Muscle layer of colon (tissue), 2 donors: ENCODE data around the gene TP53.

ENCODE experiments used
- H3K27ac ChIP-seq: one replicate; pipeline ENCODE4 v1.7.0; 2013; ENCODE audit warnings: low read depth, mild to moderate bottlenecking, low read length, moderate library complexity
- H3K27me3 ChIP-seq, 2 donors: one replicate each; pipeline ENCODE4 v1.7.0; 2013; ENCODE audit warnings: low read length in 2 of 2, mild to moderate bottlenecking in 2 of 2; ENCODE audit not compliant: insufficient read depth in 2 of 2, control insufficient read depth in 1 of 2
- H3K36me3 ChIP-seq: one replicate; pipeline ENCODE4 v1.7.0; 2013; ENCODE audit warnings: mild to moderate bottlenecking, low read length; ENCODE audit not compliant: insufficient read depth
- H3K4me1 ChIP-seq: one replicate; pipeline ENCODE4 v1.7.0; 2013; ENCODE audit warnings: mild to moderate bottlenecking, low read length; ENCODE audit not compliant: insufficient read depth
- H3K4me3 ChIP-seq, 2 donors: one replicate each; pipeline ENCODE4 v1.7.0; 2013; ENCODE audit warnings: low read length in 2 of 2, low read depth in 1 of 2, mild to moderate bottlenecking in 1 of 2, moderate library complexity in 1 of 2
- H3K9ac ChIP-seq: one replicate; pipeline ENCODE4 v1.7.0; 2013; ENCODE audit warnings: low read length
- H3K9me3 ChIP-seq: one replicate; pipeline ENCODE4 v1.7.0; 2013; ENCODE audit warnings: mild to moderate bottlenecking, low read length
- donor health status: abdominal sarcoma.
- donor health status: Adenocarcinoma of cecum.

TP53 gene

GRCh38 chr17:7705269-7706255, 18.3 kb upstream of the TP53 start:
- H3K36me3 ChIP-seq = peaks cover 8% of the 10 kb centered on the region

GRCh38 chr17:7704601-7705268, 17.4 kb upstream of the TP53 start, which contains the start of gene EFNB3:
EFNB3 (plus strand) TSS chr17:7705202; CDS start chr17:7705599, 397 bp downstream.
- Histone ChIP-seq H3K4me1 (peaks cover 5% of the 10 kb centered on the region), H3K9ac (no peak within 1 kb of the TSS), H3K4me3 (peak within 1 kb of the TSS; percentile 28 to 52), H3K27ac (no peak within 1 kb of the TSS), H3K36me3 (peaks cover 8% of the 10 kb centered on the region), H3K27me3 (peaks cover 19 to 65% of the 10 kb centered on the region in 2 donors), H3K9me3 (no peaks in the 10 kb centered on the region)

More at GRCh38 chr17:7705269-7706255, 18.3 kb upstream of the TP53 start:
- Histone ChIP-seq H3K9ac (no peak overlapping the region), H3K27me3 (peaks cover 19 to 72% of the 10 kb centered on the region in 2 donors), H3K27ac (no peak overlapping the region), H3K4me1 (peaks cover 5% of the 10 kb centered on the region), H3K4me3 (peak overlapping the region in 1 of 2 donors; percentile 42), H3K9me3 (no peaks in the 10 kb centered on the region)

- Histone ChIP-seq H3K4me3 (no peak overlapping the region), H3K36me3 (peaks cover 8% of the 10 kb centered on the region), H3K4me1 (peaks cover 5% of the 10 kb centered on the region), H3K27me3 (peaks cover 19 to 56% of the 10 kb centered on the region in 2 donors), H3K9ac (no peak overlapping the region), H3K27ac (no peak overlapping the region), H3K9me3 (no peaks in the 10 kb centered on the region)
These were observed 16.5 kb upstream of the TP53 start for GRCh38 chr17:7703584-7704479.

GRCh38 chr17:7702776-7703175, 15.5 kb upstream of the TP53 start:
- no peak overlapping the region for H3K27ac ChIP-seq
- H3K4me3 ChIP-seq = no peak overlapping the region
- peaks cover 19 to 48% of the 10 kb centered on the region in 2 donors for H3K27me3 ChIP-seq
- peaks cover 5% of the 10 kb centered on the region for H3K4me1 ChIP-seq
- H3K9me3 ChIP-seq = no peaks in the 10 kb centered on the region
- H3K36me3 ChIP-seq = peaks cover 8% of the 10 kb centered on the region
- no peak overlapping the region for H3K9ac ChIP-seq

GRCh38 chr17:7701681-7702080, 14.4 kb upstream of the TP53 start:
- peaks cover 19 to 40% of the 10 kb centered on the region in 2 donors for H3K27me3 ChIP-seq
- H3K36me3 ChIP-seq = peaks cover 8% of the 10 kb centered on the region

GRCh38 chr17:7700510-7700909, 13.2 kb upstream of the TP53 start:
- peaks cover 14 to 29% of the 10 kb centered on the region in 2 donors for H3K27me3 ChIP-seq
- H3K36me3 ChIP-seq = peaks cover 8% of the 10 kb centered on the region
- H3K4me3 ChIP-seq = no peak overlapping the region
- H3K9ac ChIP-seq = no peak overlapping the region
- H3K9me3 ChIP-seq = no peaks in the 10 kb centered on the region
- H3K27ac ChIP-seq = no peak overlapping the region
- H3K4me1 ChIP-seq = peaks cover 5% of the 10 kb centered on the region

More at GRCh38 chr17:7701681-7702080, 14.4 kb upstream of the TP53 start:
- Histone ChIP-seq H3K9ac (no peak overlapping the region), H3K4me1 (peaks cover 5% of the 10 kb centered on the region), H3K4me3 (no peak overlapping the region), H3K9me3 (no peaks in the 10 kb centered on the region), H3K27ac (no peak overlapping the region)

GRCh38 chr17:7697828-7698588, 10.7 kb upstream of the TP53 start:
- Histone ChIP-seq H3K9ac (no peak overlapping the region), H3K9me3 (no peaks in the 10 kb centered on the region), H3K27ac (no peak overlapping the region), H3K4me1 (no peaks in the 10 kb centered on the region), H3K4me3 (no peak overlapping the region), H3K27me3 (peaks cover 0 to 4% of the 10 kb centered on the region in 2 donors), H3K36me3 (peaks cover 8% of the 10 kb centered on the region)

GRCh38 chr17:7695586-7695985, 8.3 kb upstream of the TP53 start:
- H3K4me3 ChIP-seq = no peak overlapping the region
- H3K9me3 ChIP-seq = no peaks in the 10 kb centered on the region
- H3K9ac ChIP-seq = no peak overlapping the region
- no peaks in the 10 kb centered on the region for H3K36me3 ChIP-seq
- no peak overlapping the region for H3K27ac ChIP-seq
- H3K4me1 ChIP-seq = no peaks in the 10 kb centered on the region
- no peaks in the 10 kb centered on the region for H3K27me3 ChIP-seq

- Histone ChIP-seq H3K4me3 (peak overlapping the region; percentile 58 to 80), H3K9ac (peak overlapping the region; percentile 57), H3K9me3 (no peaks in the 10 kb centered on the region), H3K27ac (peak overlapping the region; percentile 53), H3K27me3 (no peaks in the 10 kb centered on the region), H3K36me3 (no peaks in the 10 kb centered on the region), H3K4me1 (peaks cover 21% of the 10 kb centered on the region)
These were observed 1.6 kb upstream of the TP53 start for GRCh38 chr17:7688808-7689316.
